H1 (cell line): Measurements from ENCODE around the gene TEN1. TPM values are rescaled to one million over a fixed set of nuclear protein-coding genes. Genes with fewer than 3 reads are reported as not detected.

Source experiments
- CTCF ChIA-PET: fragments of 300-600 bp; sonication (Branson Sonifier 250); formaldehyde crosslinking; loops from one replicate; lab custom pipeline; 2021; ENCODE audit not compliant: partially characterized antibody; lab: Charles Lee
- POLR2A ChIA-PET: fragments of 300-600 bp; sonication (Branson Sonifier 250); formaldehyde crosslinking; loops from one replicate; lab custom pipeline; 2021; ENCODE audit warnings: inconsistent platforms; ENCODE audit not compliant: partially characterized antibody; lab: Charles Lee
- DNase-seq, 2 experiments: peaks; one replicate each; pipeline versions ENCODE4 v3.0.0 to v3.0.0-alpha.2; 2010 to 2022; ENCODE audit warnings: low spot score in 2 of 2, low read depth in 1 of 2, mixed read lengths in 1 of 2
- FAIRE-seq: peaks from 2 replicates; lab custom pipeline; 2011; peaks lifted over from hg19 to GRCh38; lab: Jason Lieb, UNC
- H2AFZ ChIP-seq: 2 replicates; pipeline ENCODE4 v1.8.1; 2012; ENCODE audit warnings: low read length, inconsistent platforms
- H2AK5ac ChIP-seq: 2 replicates; pipeline ENCODE4 v1.6.1; 2013; ENCODE audit warnings: low read depth, low read length
- H2BK120ac ChIP-seq: replicated peaks from 2 replicates; pipeline ENCODE3; 2013; ENCODE audit warnings: low read depth, low read length, inconsistent platforms
- H2BK12ac ChIP-seq: 2 replicates; pipeline ENCODE4 v1.6.1; 2013; ENCODE audit warnings: low read depth, low read length
- H2BK15ac ChIP-seq: 2 replicates; pipeline ENCODE4 v1.6.1; 2013; ENCODE audit warnings: low read length
- H2BK20ac ChIP-seq: 2 replicates; pipeline ENCODE4 v1.6.1; 2013; ENCODE audit warnings: low read length
- H2BK5ac ChIP-seq: 2 replicates; pipeline ENCODE4 v1.6.1; 2013; ENCODE audit warnings: low read depth, low read length
- H3K14ac ChIP-seq: 2 replicates; pipeline ENCODE4 v1.6.1; 2013; ENCODE audit warnings: inconsistent platforms; ENCODE audit not compliant: insufficient read length
- H3K18ac ChIP-seq: 2 replicates; pipeline ENCODE4 v1.6.1; 2013; ENCODE audit warnings: low read length; ENCODE audit errors: extremely low read depth
- H3K23ac ChIP-seq: 2 replicates; pipeline ENCODE4 v1.6.1; 2013; ENCODE audit warnings: inconsistent platforms; ENCODE audit not compliant: insufficient read length
- H3K23me2 ChIP-seq: 2 replicates; pipeline ENCODE4 v1.6.1; 2013; ENCODE audit warnings: low read depth, low read length
- H3K27ac ChIP-seq: 2 replicates; pipeline ENCODE4 v1.6.1; 2011; ENCODE audit warnings: low read depth, low read length, inconsistent platforms
- H3K27me3 ChIP-seq, 4 experiments: replicated peaks in 1 of 4; 1 replicate in 1 of 4; 2 replicates in 3 of 4; pipeline versions ENCODE4 v1.6.1 to v1.8.1; 2011 to 2013; ENCODE audit warnings: low read length in 3 of 4, mild to moderate bottlenecking in 3 of 4, inconsistent platforms in 2 of 4, mixed read lengths in 2 of 4, moderate library complexity in 1 of 4; ENCODE audit not compliant: control insufficient read depth in 3 of 4, insufficient read depth in 3 of 4; ENCODE audit errors: extremely low read depth in 1 of 4
- H3K36me3 ChIP-seq, 4 experiments: 2 replicates each; pipeline versions ENCODE4 v1.6.1 to v1.8.1; 2011 to 2013; ENCODE audit warnings: mild to moderate bottlenecking in 4 of 4, low read length in 3 of 4, moderate library complexity in 2 of 4, control low read depth in 1 of 4, inconsistent platforms in 1 of 4; ENCODE audit not compliant: insufficient read depth in 4 of 4, control insufficient read depth in 2 of 4
- H3K4ac ChIP-seq: replicated peaks from 2 replicates; pipeline ENCODE3; 2013; ENCODE audit warnings: low read length, low read depth, mixed read lengths, inconsistent platforms; ENCODE audit not compliant: insufficient read length
- H3K4me1 ChIP-seq, 4 experiments: replicated peaks in 1 of 4; 1 replicate in 1 of 4; 2 replicates in 3 of 4; pipeline versions ENCODE4 v1.6.1 to v1.8.1; 2011 to 2013; ENCODE audit warnings: low read length in 3 of 4, inconsistent platforms in 2 of 4, mixed read lengths in 1 of 4; ENCODE audit not compliant: insufficient read depth in 4 of 4, control insufficient read depth in 3 of 4
- H3K4me2 ChIP-seq, 2 experiments: 2 replicates each; pipeline versions ENCODE4 v1.6.1 to v1.8.1; 2011 to 2013; ENCODE audit warnings: low read depth in 2 of 2, low read length in 2 of 2, control low read depth in 1 of 2, inconsistent platforms in 1 of 2, mild to moderate bottlenecking in 1 of 2; ENCODE audit not compliant: insufficient read depth in 1 of 2
- H3K4me3 ChIP-seq, 4 experiments: fragments of 200-600, 300-600 bp in 1 of 4; sonication (generic), shearing (Covaris generic), sonication (Bioruptor Twin) in 1 of 4; 2 replicates each; pipeline versions ENCODE4 v1.5.1 to v1.8.1; 2011 to 2016; ENCODE audit warnings: low read length in 4 of 4, low read depth in 3 of 4, control low read depth in 2 of 4, inconsistent platforms in 2 of 4, mild to moderate bottlenecking in 2 of 4, mixed read lengths in 1 of 4, moderate library complexity in 1 of 4; ENCODE audit not compliant: insufficient read depth in 2 of 4; ENCODE audit errors: extremely low read depth in 1 of 4
- H3K56ac ChIP-seq: replicated peaks from 2 replicates; pipeline ENCODE3; 2013; ENCODE audit warnings: low read depth, mild to moderate bottlenecking, mixed read lengths, low read length, inconsistent platforms; ENCODE audit not compliant: insufficient read length
- H3K79me1 ChIP-seq: 2 replicates; pipeline ENCODE4 v1.6.1; 2013; ENCODE audit warnings: low read depth, low read length, control low read depth
- H3K79me2 ChIP-seq, 2 experiments: 2 replicates each; pipeline versions ENCODE4 v1.6.1 to v1.8.1; 2012 to 2013; ENCODE audit warnings: low read length in 2 of 2, mild to moderate bottlenecking in 2 of 2, inconsistent platforms in 1 of 2; ENCODE audit not compliant: insufficient read depth in 2 of 2, control insufficient read depth in 1 of 2
- H3K9ac ChIP-seq, 4 experiments: replicated peaks in 1 of 4; 1 replicate in 1 of 4; 2 replicates in 3 of 4; pipeline versions ENCODE4 v1.6.1 to v1.8.1; 2011 to 2013; ENCODE audit warnings: low read depth in 3 of 4, low read length in 3 of 4, control low read depth in 2 of 4, mild to moderate bottlenecking in 2 of 4, moderate library complexity in 2 of 4, inconsistent platforms in 1 of 4; ENCODE audit errors: extremely low read depth in 1 of 4
- H3K9me3 ChIP-seq, 2 experiments: 2 replicates each; pipeline versions ENCODE4 v1.6.1 to v1.8.1; 2012 to 2013; ENCODE audit warnings: mild to moderate bottlenecking in 2 of 2, moderate library complexity in 2 of 2, control low read depth in 1 of 2, inconsistent platforms in 1 of 2, low read depth in 1 of 2, low read length in 1 of 2, mixed read lengths in 1 of 2; ENCODE audit not compliant: insufficient read depth in 2 of 2
- H4K20me1 ChIP-seq, 2 experiments: replicated peaks in 1 of 2; 2 replicates each; pipeline versions ENCODE3 to v1.8.1; 2011 to 2013; ENCODE audit warnings: inconsistent platforms in 2 of 2, low read length in 2 of 2, mild to moderate bottlenecking in 1 of 2; ENCODE audit not compliant: insufficient read depth in 2 of 2, control insufficient read depth in 1 of 2
- H4K5ac ChIP-seq: 2 replicates; pipeline ENCODE4 v1.6.1; 2013; ENCODE audit warnings: low read length, low read depth, mixed read lengths, inconsistent platforms; ENCODE audit not compliant: insufficient read length
- H4K8ac ChIP-seq: 2 replicates; pipeline ENCODE4 v1.8.0; 2013; ENCODE audit warnings: mild to moderate bottlenecking, moderate library complexity, low read length, inconsistent platforms; ENCODE audit not compliant: insufficient read depth; ENCODE audit errors: extremely low read depth
- H4K91ac ChIP-seq: replicated peaks from 2 replicates; pipeline ENCODE3; 2013; ENCODE audit warnings: low read length, mixed read lengths, inconsistent platforms; ENCODE audit not compliant: insufficient read length
- EGR1 ChIP-seq: IDR thresholded peaks from 2 replicates; pipeline ENCODE4 v1.6.1; 2011; ENCODE audit warnings: low read depth, low read length, borderline replicate concordance
- TEAD4 ChIP-seq: IDR thresholded peaks from 2 replicates; pipeline ENCODE4 v1.6.1; 2012; ENCODE audit warnings: low read depth, low read length, inconsistent platforms, mixed read lengths
- WGBS, 2 experiments: shearing (Covaris generic) in 1 of 2; methylation state at CpG; one replicate each; pipeline versions ENCODE4 v1.1.6 to v1.1.7; 2013 to 2015; ENCODE audit warnings: low lambda C conversion rate in 2 of 2, mixed read lengths in 2 of 2, inconsistent platforms in 1 of 2, low coverage in 1 of 2, missing lambda C conversion rate in 1 of 2; ENCODE audit not compliant: insufficient replicate concordance in 2 of 2, insufficient coverage in 1 of 2, insufficient read length in 1 of 2; ENCODE audit errors: extremely low coverage in 1 of 2, missing lambda C conversion rate in 1 of 2; 5-methylcytosine and 5-hydroxymethylcytosine counted together
- polyA plus RNA-seq, 7 experiments: library from polyadenylated mRNA; depleted of rRNA in 3 of 7; stranded (reverse) in 5 of 7; unstranded in 2 of 7; fragments of >200 nt in 5 of 7; fragments of 200-250 nt in 2 of 7; gene quantifications; 1 replicate in 5 of 7; 2 replicates in 1 of 7; 4 replicates in 1 of 7; pipeline versions ENCODE4 v1.2.1 to v1.2.3, GENCODE V29; 2011 to 2013; ENCODE audit warnings: missing spikeins in 2 of 7, mixed read lengths in 2 of 7
- total RNA-seq: library from RNA; stranded (reverse); fragmentation: NEBNext Ultra II Directional; extraction: Animal tissue kit (Norgen Biotek cat#: 25700); gene quantifications from 2 replicates; pipeline ENCODE4 v1.2.1, GENCODE V29; 2021

The TEN1 gene
- total and polyA plus RNA-seq, 2 of the 8 experiments (the other 6 are each of a cell fraction or from before 2014, with no cell fraction given): 15.9 to 18.7 TPM

GRCh38 chr17:76027159-76027839, 48.3 kb downstream of the TEN1 start, which contains the start of gene EVPL:
Gene EVPL, minus strand, starts transcription at chr17:76027306. Its CDS starts 108 bp downstream, at chr17:76027198.
- DNase-seq (no peak), FAIRE-seq (no peak)
- Histone ChIP-seq H3K36me3 (no peaks in the 10 kb centered on the region), H3K14ac (no peak within 1 kb of the TSS), H4K8ac (no peak within 1 kb of the TSS; the same call in none of the 2 replicates), H3K56ac (no peak within 1 kb of the TSS), H4K5ac (no peak within 1 kb of the TSS), H2BK5ac (no peak within 1 kb of the TSS), H2BK120ac (no peak within 1 kb of the TSS), H2BK12ac (peak within 1 kb of the TSS; percentile 60; the same call in 1 of the 2 replicates), H3K23me2 (no peaks in the 10 kb centered on the region), H3K4me2 (no peak within 1 kb of the TSS), H3K79me1 (no peaks in the 10 kb centered on the region), H4K20me1 (no peaks in the 10 kb centered on the region), H3K4ac (no peak within 1 kb of the TSS), H2BK15ac (peak within 1 kb of the TSS; percentile 88; the same call in 1 of the 2 replicates), H3K23ac (no peak within 1 kb of the TSS), H3K9ac (no peak within 1 kb of the TSS), H3K27me3 (no peaks in the 10 kb centered on the region), H3K79me2 (no peaks in the 10 kb centered on the region), H4K91ac (no peak within 1 kb of the TSS), H2BK20ac (no peak within 1 kb of the TSS), H2AK5ac (peak within 1 kb of the TSS; percentile 15; the same call in 1 of the 2 replicates), H3K18ac (peak within 1 kb of the TSS; percentile 13; the same call in 1 of the 2 replicates), H2AFZ (no peak within 1 kb of the TSS), H3K4me1 (peaks cover 0 to 12% (median 4%) of the 10 kb centered on the region in 4 experiments; a peak in 6 of 7 replicates), H3K4me3 (no peak within 1 kb of the TSS), H3K27ac (no peak within 1 kb of the TSS), H3K9me3 (no peaks in the 10 kb centered on the region)
- 78% methylated on average over 17 of the region's 24 CpGs; no CpG with 5 or more reads in 1 of the 2 experiments for WGBS, 2 experiments
- POLR2A ChIA-PET: interaction anchor here (0.7 kb wide), 1 partner anchor 15 kb away, joined by 5 read pairs; no protein-coding TSS in a partner anchor
- CTCF ChIA-PET: interaction anchor here (13.7 kb wide), 1 partner anchor 19 kb away, joined by 229 read pairs; the partner anchor contains the start of gene CDK3
- TF ChIP-seq EGR1: no peak
- TF ChIP-seq TEAD4: no peak
